ENCODE measurements around the gene OAF. TPM values are rescaled to one million over a fixed set of nuclear protein-coding genes. Genes with fewer than 3 reads are reported as not detected.

OAF gene
- total and polyA plus RNA-seq, 2 experiments from 2014 or later: 1.1 to 3.0 TPM

GRCh38 chr11:120188811-120189455 lies 21.9 kb upstream of the OAF start:
- Mint-ChIP-seq H3K4me1 (peaks cover 31% of the 10 kb centered on the region), H3K27me3 (ENCODE audit: insufficient read depth, low read depth, poor library complexity) (peaks cover 34% of the 10 kb centered on the region)

More at GRCh38 chr11:120188811-120189455, 21.9 kb upstream of the OAF start:
- TF ChIP-seq NANOG (IDR thresholded peaks at IDR 0.05; ENCODE audit: borderline replicate concordance) (no peak), STAT1 (IDR thresholded peaks at IDR 0.05; ENCODE audit: unreplicated experiment) (no peak), CTCF (conservative IDR thresholded peaks at IDR 0.05; ENCODE audit: low read depth in 2 of 2) (no peak), JUNB (IDR thresholded peaks at IDR 0.05; ENCODE audit: unreplicated experiment) (no peak), ZNF114 (CRISPR knock-in tag; IDR thresholded peaks at IDR 0.05) (no peak), EZH2 (IDR thresholded peaks at IDR 0.05; ENCODE audit: low read depth, unreplicated experiment) (no peak), ZNF331 (CRISPR knock-in tag; IDR thresholded peaks at IDR 0.05; ENCODE audit: low read depth) (no peak), POLR2AphosphoS5 (IDR thresholded peaks at IDR 0.05; ENCODE audit: low read depth) (no peak), ZNF462 (CRISPR knock-in tag; IDR thresholded peaks at IDR 0.05) (no peak), CREB1 (CRISPR knock-in tag; IDR thresholded peaks at IDR 0.05; ENCODE audit: low read depth) (no peak), EZH2phosphoT487 (IDR thresholded peaks at IDR 0.05; ENCODE audit: unreplicated experiment) (no peak)
- no peak for DNase-seq (ENCODE audit: low spot score)
- no peak for ATAC-seq
- Mint-ChIP-seq H3K27ac (no peak overlapping the region), H3K9me3 (peaks cover 4% of the 10 kb centered on the region; the same call in 1 of the 3 replicates), H3K4me3 (no peak overlapping the region), H3K36me3 (ENCODE audit: low read depth) (no peaks in the 10 kb centered on the region)
- Histone ChIP-seq H3K4me3 (no peak overlapping the region), H2AFZ (no peak overlapping the region), H3K27me3 (ENCODE audit: insufficient read depth) (no peaks in the 10 kb centered on the region), H3K79me2 (replicated peaks; ENCODE audit: insufficient read depth) (no peaks in the 10 kb centered on the region), H4K20me1 (replicated peaks; ENCODE audit: insufficient read depth) (no peaks in the 10 kb centered on the region), H3F3A (replicated peaks; ENCODE audit: low read depth) (no peaks in the 10 kb centered on the region), H3K4me1 (ENCODE audit: insufficient read depth) (no peaks in the 10 kb centered on the region), H3K36me3 (ENCODE audit: insufficient read depth) (no peaks in the 10 kb centered on the region), H3K9me2 (ENCODE audit: insufficient read depth) (no peaks in the 10 kb centered on the region), H3K27ac (ENCODE audit: low read depth) (no peak overlapping the region), H3K4me2 (no peak overlapping the region)

All from GM23338 (cell line).